Stomach (tissue), 19 donors: ENCODE results near the gene MCOLN3. TPM values are rescaled to one million over a fixed set of nuclear protein-coding genes. Genes with fewer than 3 reads are reported as not detected.

Experiments used
- DNase-seq, 2 donors: peaks; one replicate each; pipeline versions ENCODE4 v3.0.0 to v3.0.0-alpha.2; 2013 to 2019
- H3K27ac ChIP-seq, 5 donors: fragments of 200-600 bp in 4 of 5; sonication (generic) in 4 of 5; one replicate each; pipeline ENCODE4 v1.5.1; 2013 to 2019; ENCODE audit warnings: mild to moderate bottlenecking in 1 of 5, moderate library complexity in 1 of 5
- H3K27me3 ChIP-seq, 3 donors: fragments of 200-600 bp; sonication (generic); one replicate each; pipeline ENCODE4 v1.5.1; 2017 to 2019; ENCODE audit warnings: mixed run types in 1 of 3
- H3K36me3 ChIP-seq, 4 donors: fragments of 200-600 bp; sonication (generic); 1 replicate in 3 of 4; 2 replicates in 1 of 4; pipeline ENCODE4 v1.5.1; 2016 to 2019
- H3K4me1 ChIP-seq, 4 donors: fragments of 200-600 bp; sonication (generic); one replicate each; pipeline ENCODE4 v1.5.1; 2016 to 2019
- H3K4me3 ChIP-seq, 4 donors: fragments of 200-600 bp; sonication (generic) in 3 of 4; one replicate each; pipeline ENCODE4 v1.5.1; 2016 to 2019; ENCODE audit warnings: mild to moderate bottlenecking in 1 of 4
- H3K9me3 ChIP-seq, 4 donors: fragments of 200-600 bp; sonication (generic); one replicate each; pipeline ENCODE4 v1.5.1; 2016 to 2019
- CTCF ChIP-seq, 7 experiments: fragments of 450-650 bp in 4 of 7; fragments of 200-600 bp in 3 of 7; sonication (generic) in 3 of 7; IDR thresholded peaks; one replicate each; pipeline ENCODE4 v1.5.1; 2016 to 2019; ENCODE audit warnings: antibody characterized with exemption in 7 of 7, control low read depth in 2 of 7, mild to moderate bottlenecking in 1 of 7
- EP300 ChIP-seq: sonication (generic); formaldehyde crosslinking; IDR thresholded peaks from one replicate; pipeline ENCODE4 v1.6.1; 2017; ENCODE audit warnings: antibody characterized with exemption
- POLR2A ChIP-seq, 4 donors: fragments of 450-650 bp; IDR thresholded peaks; one replicate each; pipeline ENCODE4 v1.6.1; 2016; ENCODE audit warnings: antibody characterized with exemption in 4 of 4, control low read depth in 2 of 4, mild to moderate bottlenecking in 1 of 4, moderate library complexity in 1 of 4
- POLR2AphosphoS5 ChIP-seq, 3 donors: sonication (generic); formaldehyde crosslinking; IDR thresholded peaks; one replicate each; pipeline ENCODE4 v1.6.1; 2016; ENCODE audit warnings: antibody characterized with exemption in 3 of 3
- WGBS, 5 donors: extraction: QIAGEN DNeasy Blood & Tissue Kit in 3 of 5; methylation state at CpG; one replicate each; pipeline versions ENCODE4 v1.1.5 to v1.1.7; 2013 to 2018; 5-methylcytosine and 5-hydroxymethylcytosine counted together
- intact Hi-C: fragments of 100-400 bp; cut with DNase I; formaldehyde crosslinking; loops from one replicate; pipeline ENCODE4 v1.15.1; 2023; ENCODE audit warnings: low total_unique reads
- long read RNA-seq, 10 donors: transcript quantifications; one replicate each; lab custom pipeline, GENCODE V29; 2026
- polyA plus RNA-seq, 3 donors: library from polyadenylated mRNA; stranded (reverse); fragments of 200-250 nt; gene quantifications; one replicate each; pipeline ENCODE4 v1.2.3, GENCODE V29; 2013
- total RNA-seq, 5 donors: library from RNA; depleted of rRNA; stranded (reverse); fragments of >200 nt; gene quantifications; one replicate each; pipeline versions ENCODE4 v1.1.0 to v1.2.3, GENCODE V29; 2014 to 2016
- donor health status: healthy with polysubstance abuse.
- donor health status: Bipolar disorder and iron deficiency.
- donor health status: healthy.

Gene MCOLN3
- 1 to 10 TPM in 2 of 5 donors, under 1 TPM in 1, not detected in 2; 0.89 to 7.3 (median 2.6) TPM for total RNA-seq
- 1 to 10 TPM in 2 of 3 donors, under 1 TPM in 1; 1.00 to 1.4 (median 1.4) TPM for polyA plus RNA-seq
- long read RNA-seq, donor 1 = 0 reads
- long read RNA-seq, donor 2, partial matches to known transcripts = 10 of 11 reads
- long read RNA-seq, donor 2, other reads (novel, unspliced or antisense) = 0 of 11 reads
- long read RNA-seq, donor 3 = 0 reads
- long read RNA-seq, donor 4 = 0 reads
- long read RNA-seq, donor 5 = 0 reads
- long read RNA-seq, donor 6 = 0 reads
- long read RNA-seq, donor 7, partial matches to known transcripts = 0 of 1 reads
- long read RNA-seq, donor 7, other reads (novel, unspliced or antisense) = 0 of 1 reads
- long read RNA-seq, donor 8 = 0 reads
- long read RNA-seq, donor 9 = 0 reads
- long read RNA-seq, donor 10, partial matches to known transcripts = 0 of 3 reads
- long read RNA-seq, donor 10, other reads (novel, unspliced or antisense) = 0 of 3 reads

GRCh38 chr1:85048296-85049064 is at the start of gene MCOLN3:
Gene MCOLN3, minus strand, starts transcription at chr1:85048500. Its CDS starts 3,140 bp downstream, at chr1:85045360.
- Histone ChIP-seq H3K4me3 (peak within 1 kb of the TSS; percentile 57 to 75 (median 61)), H3K4me1 (peaks cover 13 to 23% (median 20%) of the 10 kb centered on the region in 4 donors), H3K27me3 (peaks cover 0 to 50% (median 22%) of the 10 kb centered on the region in 3 donors), H3K27ac (peak within 1 kb of the TSS in 4 of 5 donors; percentile 11 to 62 (median 43)), H3K9me3 (no peaks in the 10 kb centered on the region), H3K36me3 (no peaks in the 10 kb centered on the region)
- peak; percentile 54 to 78 for DNase-seq
- TF ChIP-seq POLR2AphosphoS5 (IDR thresholded peaks at IDR 0.05) (no peak), EP300 (no peak), POLR2A (IDR thresholded peaks at IDR 0.05) (no peak), CTCF (IDR thresholded peaks at IDR 0.05) (no peak)
- 1 to 3% (median 1%) methylated on average over 14 to 73 of the region's 73 CpGs for WGBS, 5 donors
- intact Hi-C loops = no loop called here

- no peaks in the 10 kb centered on the region for H3K4me1 ChIP-seq
- no peak for DNase-seq
- no peak overlapping the region for H3K4me3 ChIP-seq
- intact Hi-C loops = no loop called here
- H3K9me3 ChIP-seq = no peaks in the 10 kb centered on the region
- no peaks in the 10 kb centered on the region for H3K36me3 ChIP-seq
- no peak overlapping the region for H3K27ac ChIP-seq
- H3K27me3 ChIP-seq = no peaks in the 10 kb centered on the region
- TF ChIP-seq POLR2A (IDR thresholded peaks at IDR 0.05) (no peak), POLR2AphosphoS5 (IDR thresholded peaks at IDR 0.05) (no peak), CTCF (IDR thresholded peaks at IDR 0.05) (no peak), EP300 (no peak)
- WGBS, 5 donors = 76 to 92% (median 87%) methylated on average over 2 of the region's 2 CpGs
Observed at GRCh38 chr1:85093644-85094043, 45.3 kb upstream of the MCOLN3 start.

- Histone ChIP-seq H3K36me3 (no peaks in the 10 kb centered on the region), H3K9me3 (no peaks in the 10 kb centered on the region), H3K27me3 (no peaks in the 10 kb centered on the region), H3K4me1 (no peaks in the 10 kb centered on the region), H3K27ac (no peak overlapping the region), H3K4me3 (no peak overlapping the region)
- intact Hi-C loops = no loop called here
- 44 to 49% (median 46%) methylated on average over 11 of the region's 11 CpGs for WGBS, 5 donors
- peak in 1 of 2 donors; percentile 6 for DNase-seq
- TF ChIP-seq CTCF (IDR thresholded peaks at IDR 0.05) (no peak), POLR2AphosphoS5 (IDR thresholded peaks at IDR 0.05) (no peak), POLR2A (IDR thresholded peaks at IDR 0.05) (no peak), EP300 (no peak)
Observed at GRCh38 chr1:85091671-85092280, 43.5 kb upstream of the MCOLN3 start.

- no peaks in the 10 kb centered on the region for H3K36me3 ChIP-seq
- H3K9me3 ChIP-seq = no peaks in the 10 kb centered on the region
- intact Hi-C loops = no loop called here
- 84 to 96% (median 91%) methylated on average over 1 of the region's 1 CpG for WGBS, 5 donors
- no peaks in the 10 kb centered on the region for H3K4me1 ChIP-seq
- no peak overlapping the region for H3K27ac ChIP-seq
- H3K27me3 ChIP-seq = no peaks in the 10 kb centered on the region
- no peak for TF ChIP-seq POLR2A (IDR thresholded peaks at IDR 0.05)
- TF ChIP-seq EP300 = no peak
- no peak for TF ChIP-seq CTCF (IDR thresholded peaks at IDR 0.05)
- TF ChIP-seq POLR2AphosphoS5 (IDR thresholded peaks at IDR 0.05) = no peak
- no peak for DNase-seq
- H3K4me3 ChIP-seq = no peak overlapping the region
Observed at GRCh38 chr1:85090225-85090624, 41.9 kb upstream of the MCOLN3 start.
